ENCODE measurements around the gene RCC2.
"Not testable (repeated sequence)": the region's sequence is repeated elsewhere in the genome, so short reads cannot be mapped to it uniquely, and the experiment has no call there.

RCC2 gene

DNA sequence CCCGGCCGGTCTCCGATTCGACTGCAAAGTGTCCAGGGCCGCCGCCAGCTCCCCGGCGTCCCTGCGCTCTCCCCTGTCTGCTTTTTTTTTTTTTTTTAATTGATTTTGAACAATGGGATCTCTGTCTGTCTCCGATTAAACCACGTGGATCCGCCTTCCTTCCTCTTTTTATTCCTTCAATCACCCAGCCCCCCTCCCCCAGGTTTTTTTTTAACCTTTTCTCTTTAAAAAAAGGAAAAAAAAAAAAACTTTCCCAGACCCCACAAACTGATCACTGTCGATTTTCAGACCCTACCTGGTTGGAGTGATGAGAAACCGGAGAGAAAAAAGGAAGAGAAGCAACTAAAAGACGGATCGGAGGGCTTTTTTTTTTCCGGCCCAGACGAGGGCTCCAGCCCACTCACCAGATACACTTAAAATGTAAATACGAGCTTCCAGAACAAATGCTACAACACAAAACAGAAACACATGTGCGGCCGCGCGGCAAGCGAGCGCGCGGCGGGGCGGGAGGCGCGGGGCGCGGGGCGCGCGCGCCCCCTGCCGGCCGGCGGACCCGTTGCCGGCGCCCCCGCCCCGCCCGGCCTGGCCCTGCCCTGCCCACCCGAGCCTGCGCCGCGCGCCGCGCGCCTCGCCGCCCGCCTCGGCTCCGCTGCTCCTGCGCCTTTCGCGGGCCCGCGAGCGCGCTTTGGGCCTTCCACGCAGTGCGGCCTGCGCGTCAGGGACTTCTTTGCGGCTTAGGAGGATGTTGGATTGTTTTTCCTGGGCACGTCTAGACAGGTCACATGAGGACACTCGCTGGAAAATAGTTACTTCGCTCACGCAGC is at the start of gene RCC2:
RCC2 (minus strand) TSS at position 428 of the 824 bp plus-strand sequence. CDS start 1,163 bp downstream, outside the sequence.
- peak; percentile 87 for DNase-seq

DNA sequence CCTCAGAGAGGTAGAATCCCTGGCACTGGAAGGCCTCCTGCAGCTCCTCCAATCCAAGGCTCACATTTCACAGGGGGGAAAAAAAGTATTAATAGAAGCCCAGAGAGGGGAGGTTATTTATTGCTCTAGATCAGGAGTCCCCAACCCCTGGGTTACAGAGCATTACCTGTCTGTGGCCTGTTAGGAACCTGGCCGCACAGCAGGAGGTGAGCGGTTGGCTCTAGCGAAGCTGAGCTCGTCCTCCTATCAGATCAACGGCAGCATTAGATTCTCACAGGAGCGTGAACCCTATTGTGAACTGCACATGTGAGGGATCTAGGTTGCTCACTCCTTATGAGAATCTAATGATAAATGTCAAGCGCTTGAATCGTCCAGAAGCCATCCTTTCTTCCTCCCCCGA is 46.8 kb upstream of the RCC2 start:
- no peak for DNase-seq

DNA sequence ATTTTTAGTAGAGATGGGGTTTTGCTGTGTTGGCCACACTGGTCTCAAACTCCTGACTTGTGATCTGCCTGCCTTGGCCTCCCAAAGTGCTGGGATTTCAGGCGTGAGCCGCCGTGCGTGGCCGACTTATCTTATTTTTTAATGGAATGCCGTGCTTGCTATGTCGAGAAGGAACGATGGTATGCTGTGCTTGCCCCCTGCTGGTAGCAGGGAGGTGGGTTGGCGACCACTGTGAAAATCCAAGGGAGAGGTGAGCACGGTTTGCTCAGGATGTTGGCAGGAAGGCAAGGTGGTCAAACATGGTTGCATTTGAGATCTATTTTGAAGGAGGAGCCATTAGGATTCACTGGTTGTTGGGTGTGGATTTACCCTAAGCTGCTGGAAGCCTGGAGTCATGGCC is 45.8 kb upstream of the RCC2 start:
- DNase-seq, result peak; percentile 57

DNA sequence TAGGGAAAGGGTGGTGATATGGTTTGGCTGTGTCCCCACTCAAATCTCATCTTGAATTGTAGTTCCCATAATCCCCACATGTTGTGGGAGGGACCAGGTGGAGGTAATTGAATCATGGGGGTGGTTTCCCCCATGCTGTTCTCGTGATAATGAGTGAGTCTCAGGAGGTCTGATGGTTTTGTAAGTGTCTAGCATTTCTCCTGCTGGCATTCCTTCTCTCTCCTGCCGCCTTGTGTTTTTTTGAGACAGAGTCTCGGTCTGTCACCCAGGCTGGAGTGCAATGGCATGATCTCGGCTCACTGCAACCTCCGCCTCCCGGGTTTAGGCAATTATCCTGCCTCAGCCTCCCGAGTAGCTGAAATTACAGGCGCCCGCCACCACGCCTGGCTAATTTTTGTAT is 42.5 kb upstream of the RCC2 start:
- not testable (repeated sequence) for DNase-seq

DNA sequence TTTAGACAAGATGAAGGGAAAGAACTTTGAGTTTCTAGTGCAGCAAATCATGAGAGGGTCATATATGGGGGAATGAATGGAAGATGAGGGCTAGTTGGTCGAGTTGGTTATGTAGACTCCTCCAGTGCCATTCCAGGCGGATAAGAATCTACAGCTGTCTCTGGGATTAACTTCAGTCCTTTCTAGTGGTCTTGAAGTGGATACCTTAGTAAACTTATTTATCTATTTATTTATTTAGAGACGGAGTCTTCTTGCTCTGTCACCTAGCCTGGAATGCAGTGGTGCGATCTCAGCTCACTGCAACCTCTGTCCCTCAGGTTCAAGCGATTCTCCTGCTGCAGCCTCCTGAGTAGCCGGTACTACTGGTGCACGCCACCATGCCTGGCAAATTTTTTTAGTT is 41.4 kb upstream of the RCC2 start:
- no peak for DNase-seq

DNA sequence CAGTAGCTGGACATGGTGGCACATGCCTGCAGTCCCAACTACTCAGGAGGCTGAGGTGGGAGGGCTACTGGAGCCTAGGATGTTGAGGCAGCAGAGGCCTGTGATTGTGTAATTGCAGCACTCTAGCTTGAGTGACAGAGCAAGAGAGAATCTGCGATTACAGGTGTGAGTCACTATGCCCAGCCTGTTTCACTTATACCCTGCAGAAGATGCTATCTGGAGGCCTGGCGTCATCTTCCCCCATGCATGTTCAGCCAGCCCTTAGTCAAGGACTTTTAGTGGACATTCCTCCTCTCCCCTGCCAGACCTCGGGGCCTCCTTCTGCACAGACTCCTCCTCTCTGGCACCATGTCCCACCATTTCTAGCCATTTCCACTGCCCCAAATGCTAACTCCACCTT is 36.3 kb upstream of the RCC2 start:
- DNase-seq, result no peak

DNA sequence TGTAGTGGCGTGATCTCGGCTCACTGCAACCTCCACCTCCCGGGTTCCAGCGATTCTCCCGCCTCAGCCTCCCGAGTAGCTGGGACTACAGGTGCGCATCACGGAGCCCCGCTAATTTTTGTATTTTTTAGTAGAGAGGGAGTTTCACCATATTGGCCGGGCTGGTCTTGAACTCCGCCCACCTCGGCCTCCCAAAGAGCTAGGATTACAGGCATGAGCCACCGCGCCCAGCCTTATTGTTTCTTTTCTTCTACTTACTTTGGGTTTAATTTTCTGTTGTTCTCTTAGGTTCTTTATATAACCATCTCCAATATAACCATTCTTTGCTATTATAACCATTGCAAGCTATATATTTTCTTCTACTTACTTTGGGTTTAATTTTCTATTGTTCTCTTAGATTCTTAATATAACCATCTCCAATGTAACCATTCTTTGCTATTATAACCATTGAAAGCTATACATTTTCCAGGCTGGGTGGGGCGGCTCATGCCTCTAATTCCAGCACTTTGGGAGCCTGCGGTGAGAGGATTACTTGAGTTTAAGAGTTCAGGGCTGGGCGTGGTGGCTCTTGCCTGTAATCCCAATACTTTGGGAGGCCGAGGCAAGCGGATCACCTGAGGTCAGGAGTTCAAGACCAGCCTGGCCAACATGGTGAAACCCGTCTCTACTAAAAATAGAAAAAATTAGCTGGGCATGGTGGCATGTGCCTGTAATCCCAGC is 35.5 kb upstream of the RCC2 start:
- not testable (repeated sequence) for DNase-seq

DNA sequence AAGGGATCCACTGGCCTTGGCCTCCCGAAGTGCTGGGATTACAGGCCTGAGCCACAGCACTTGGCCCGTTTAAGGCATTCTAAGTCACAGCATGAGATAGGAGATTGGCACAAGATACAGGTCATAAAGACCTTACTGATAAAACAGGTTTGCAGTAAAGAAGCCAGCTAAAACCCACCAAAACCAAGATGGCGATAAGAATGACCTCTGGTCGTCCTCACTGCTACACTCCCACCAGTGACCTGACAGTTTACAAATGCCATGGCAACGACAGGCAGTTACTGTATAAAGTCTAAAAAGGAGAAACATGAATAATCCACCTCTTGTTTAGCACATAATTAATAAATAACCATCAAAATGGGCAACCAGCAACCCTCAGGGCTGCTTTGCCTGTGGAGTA is 33.3 kb upstream of the RCC2 start:
- no peak for DNase-seq

DNA sequence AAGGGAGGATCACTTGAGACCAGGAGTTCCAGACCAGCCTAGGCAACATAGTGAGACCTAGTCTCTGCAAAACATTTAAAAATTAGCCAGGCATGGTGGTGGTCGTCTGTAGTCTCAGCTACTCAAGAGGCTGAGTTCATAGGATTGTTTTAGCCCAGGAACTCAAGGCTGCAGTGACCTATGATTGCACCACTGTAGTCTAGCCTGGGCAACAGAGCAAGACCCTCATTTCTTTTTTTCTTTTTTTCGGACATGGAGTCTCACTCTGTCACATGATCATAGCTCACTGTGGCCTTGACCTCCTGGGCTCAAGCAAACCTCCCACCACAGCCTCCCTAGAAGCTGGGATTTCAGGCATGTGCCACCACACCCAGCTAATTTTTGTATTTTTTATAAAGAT is 31.9 kb upstream of the RCC2 start:
- no peak for DNase-seq

DNA sequence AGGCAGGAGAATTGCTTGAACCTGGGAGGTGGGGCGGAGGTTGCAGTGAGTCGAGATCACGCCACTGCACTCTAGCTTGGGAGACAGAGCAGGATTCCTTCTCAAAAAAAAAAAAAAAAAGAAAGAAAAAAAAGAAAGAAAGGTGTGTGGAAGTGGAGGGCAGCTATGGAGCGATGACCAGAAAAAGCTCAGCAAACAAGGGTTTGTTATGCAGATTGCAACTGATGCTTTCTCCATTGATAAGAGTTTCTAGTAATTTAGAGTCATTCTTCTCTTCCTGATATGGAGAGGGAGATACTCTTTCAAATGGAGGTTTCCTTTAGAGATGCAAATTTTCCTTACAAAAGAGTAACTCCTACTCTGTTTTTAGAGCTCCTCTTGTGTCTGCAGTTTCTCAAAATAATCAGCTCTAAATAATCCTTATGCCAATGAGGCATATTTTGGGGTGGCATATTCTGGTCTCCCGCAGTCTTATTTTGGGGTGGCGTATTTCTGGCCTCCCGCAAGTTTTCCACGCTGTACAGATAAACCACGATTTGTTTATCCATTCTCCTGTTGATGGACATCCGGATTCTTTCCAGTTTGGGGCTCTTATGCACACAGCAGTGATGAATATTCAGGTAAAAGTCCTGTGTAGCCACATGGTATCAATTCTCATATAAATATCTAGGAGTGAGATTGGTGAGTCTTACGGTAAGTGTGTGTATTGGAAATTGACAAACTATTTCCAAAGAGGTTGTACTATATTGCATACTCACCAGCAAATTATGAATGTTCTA is 30.7 kb upstream of the RCC2 start:
- DNase-seq, result no peak

DNA sequence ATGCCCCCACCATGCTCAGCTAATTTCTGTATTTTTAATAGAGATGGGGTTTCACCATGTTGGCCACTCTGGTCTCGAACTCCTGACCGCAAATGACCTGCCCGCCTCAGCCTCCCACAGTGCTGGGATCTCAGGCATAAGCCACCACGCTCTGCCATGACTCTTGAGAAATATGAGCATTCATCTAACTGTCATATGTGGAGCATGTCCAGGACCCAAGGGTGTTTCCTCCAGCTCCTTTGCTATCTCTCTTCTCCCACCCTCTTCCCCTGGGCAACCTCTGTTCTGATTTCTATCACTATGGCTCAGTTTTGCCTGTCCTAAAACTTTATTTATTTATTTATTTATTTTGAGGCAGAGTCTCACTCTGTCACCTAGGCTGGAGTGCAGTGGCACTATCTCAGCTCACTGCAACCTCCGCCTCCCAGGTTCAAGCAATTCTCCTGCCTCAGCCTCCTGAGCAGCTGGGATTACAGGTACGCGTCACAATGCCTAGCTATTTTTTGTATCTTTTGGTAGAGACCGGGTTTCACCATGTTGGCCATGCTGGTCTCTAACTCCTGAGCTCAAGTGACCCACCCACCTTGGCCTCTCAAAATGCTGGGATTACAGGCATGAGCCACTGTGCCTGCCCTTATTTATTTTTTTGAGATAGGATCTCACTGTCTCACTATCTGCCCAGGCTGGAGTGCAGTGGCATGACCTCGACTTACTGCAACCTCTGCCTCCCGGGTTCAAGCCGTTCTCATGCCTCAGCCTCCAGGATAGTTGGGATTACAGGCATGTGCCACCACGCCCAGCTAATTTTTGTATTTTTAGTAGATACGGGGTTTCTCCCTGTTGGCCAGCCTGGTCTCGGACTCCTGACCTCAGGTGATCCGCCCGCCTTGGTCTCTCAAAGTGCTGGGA is 29.1 kb upstream of the RCC2 start:
- not testable (repeated sequence) for DNase-seq

DNA sequence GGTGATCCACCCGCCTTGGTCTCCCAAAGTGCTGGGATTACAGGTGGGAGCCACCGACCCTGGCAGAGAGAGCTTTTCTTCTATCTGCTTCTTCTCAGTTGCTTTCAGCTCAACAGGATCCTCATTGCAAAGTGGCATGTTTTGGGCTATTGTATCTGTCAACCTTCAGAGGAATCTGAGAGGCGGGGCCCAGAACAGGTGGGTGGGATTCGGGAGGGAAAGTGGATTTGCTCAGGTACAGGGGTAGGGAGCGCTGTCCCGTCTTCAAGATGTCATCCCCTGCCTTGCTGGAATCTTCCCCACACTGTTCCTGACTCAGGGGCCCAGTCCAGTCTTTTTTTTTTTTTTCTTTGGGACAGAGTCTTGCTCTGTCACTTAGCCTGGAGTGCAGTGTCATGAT is 26.9 kb upstream of the RCC2 start:
- no peak for DNase-seq

DNA sequence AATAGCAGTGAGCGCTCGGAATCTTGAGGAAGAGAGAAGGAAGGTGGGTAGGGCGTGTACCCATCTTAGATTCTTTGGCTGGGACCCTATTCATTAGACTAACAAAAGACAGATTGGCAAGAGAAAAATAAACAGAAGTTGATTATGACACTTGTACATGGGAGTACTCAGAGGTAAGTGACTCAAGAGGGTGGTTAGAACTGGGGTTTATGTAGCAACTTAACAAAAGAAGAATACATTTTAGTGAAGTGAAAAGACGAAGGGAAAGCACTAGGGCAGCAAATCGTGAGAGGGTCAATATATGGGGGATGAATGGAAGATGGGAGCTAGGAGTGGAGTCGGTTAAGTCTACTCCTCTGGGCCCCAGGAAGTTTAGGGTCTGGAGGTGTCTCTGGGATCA is 25.8 kb upstream of the RCC2 start:
- no peak for DNase-seq

DNA sequence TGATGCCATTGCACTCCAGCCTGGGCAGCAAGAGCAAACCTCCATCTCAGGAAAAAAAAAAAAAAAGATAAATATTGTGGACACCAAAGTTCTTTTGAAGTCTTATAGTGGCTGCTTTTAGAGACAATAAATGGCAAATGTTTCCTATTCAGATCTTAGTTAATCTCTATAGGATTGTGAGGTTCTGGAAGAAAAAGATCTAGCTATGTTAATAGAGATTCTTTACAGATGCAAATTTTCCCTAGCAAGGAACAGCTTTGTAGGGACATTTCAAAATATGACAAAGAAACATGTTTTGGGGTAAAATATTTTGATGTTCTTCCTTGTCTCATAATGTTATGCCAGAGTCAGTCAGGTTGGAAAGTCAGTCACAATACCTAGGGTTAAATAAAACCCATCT is 24.5 kb upstream of the RCC2 start:
- no peak for DNase-seq

DNA sequence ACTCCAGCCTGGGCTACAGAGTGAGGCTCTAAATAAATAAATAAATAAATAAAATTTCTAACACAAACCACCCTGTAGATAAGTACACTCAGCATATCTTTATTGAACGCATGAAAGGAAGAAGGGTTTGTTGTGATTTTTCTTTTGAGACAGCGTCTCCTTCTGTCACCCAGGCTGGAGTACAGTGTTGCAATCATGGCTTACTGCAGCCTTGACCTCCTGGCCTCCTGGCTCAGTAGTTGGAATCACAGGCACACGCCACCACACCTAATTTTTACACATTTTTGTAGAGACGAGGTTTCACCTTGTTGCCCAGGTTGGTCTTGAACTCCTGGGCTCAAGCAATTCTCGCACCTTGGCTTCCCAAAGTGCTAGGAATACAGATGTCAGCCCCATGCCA is 23.2 kb upstream of the RCC2 start:
- no peak for DNase-seq

DNA sequence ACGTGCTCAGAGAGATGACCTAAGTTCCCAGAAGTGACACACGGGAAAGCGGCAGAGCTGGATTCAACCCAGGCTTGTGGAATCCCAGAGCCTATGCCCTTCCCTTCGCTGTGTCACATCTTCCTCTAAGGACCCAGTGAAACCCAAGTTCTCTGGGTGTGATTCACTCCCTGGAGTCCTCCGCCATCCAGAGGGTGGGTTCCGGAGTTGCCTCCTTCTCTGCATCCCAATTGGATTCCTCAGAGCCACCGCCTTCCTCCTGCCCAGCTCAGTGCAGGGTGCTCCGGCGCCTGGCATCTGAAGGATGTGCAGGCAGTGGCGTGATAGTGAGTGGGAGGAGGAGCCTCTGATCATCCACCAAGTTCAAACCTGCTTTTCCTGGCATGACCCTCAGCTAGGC is 20.7 kb upstream of the RCC2 start:
- DNase-seq, result no peak

DNA sequence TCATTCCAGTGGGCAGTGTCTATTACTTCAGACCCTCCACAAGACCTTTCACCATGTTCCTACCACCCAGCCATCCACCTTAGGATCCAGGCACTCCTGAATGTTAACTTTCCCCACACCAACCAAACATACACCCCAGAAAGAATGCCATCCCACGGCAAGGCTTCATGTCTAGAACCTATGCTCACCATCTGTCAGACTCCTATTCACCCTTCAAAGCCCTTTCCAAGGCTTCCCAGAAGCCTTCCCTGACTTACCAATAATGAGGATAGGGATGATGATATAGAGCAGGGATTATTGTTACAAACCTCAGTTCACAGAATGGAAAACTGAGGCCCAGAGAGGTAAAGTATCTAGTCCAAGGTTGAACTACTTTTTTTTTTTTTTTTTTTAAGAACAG is 19.3 kb upstream of the RCC2 start:
- DNase-seq, result no peak

DNA sequence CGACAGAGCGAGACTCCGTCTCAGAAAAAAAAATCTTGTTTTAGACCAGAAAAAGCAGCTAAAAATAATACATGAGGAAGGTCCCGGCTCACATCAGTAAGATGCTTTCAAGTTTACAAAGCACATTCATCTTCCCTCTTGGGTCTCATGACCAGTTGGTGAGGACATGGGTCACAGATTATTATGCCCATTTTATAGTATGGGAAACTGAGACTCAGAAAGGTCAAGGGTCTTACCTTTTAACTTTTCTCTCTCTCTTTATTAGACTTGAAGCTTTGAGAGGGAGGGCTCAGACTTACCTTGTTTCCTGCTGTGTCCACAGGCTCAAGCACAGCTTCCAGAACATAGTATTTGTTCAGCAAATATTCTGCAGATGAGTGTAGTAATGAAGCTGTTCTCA is 13.2 kb upstream of the RCC2 start:
- DNase-seq, result no peak

DNA sequence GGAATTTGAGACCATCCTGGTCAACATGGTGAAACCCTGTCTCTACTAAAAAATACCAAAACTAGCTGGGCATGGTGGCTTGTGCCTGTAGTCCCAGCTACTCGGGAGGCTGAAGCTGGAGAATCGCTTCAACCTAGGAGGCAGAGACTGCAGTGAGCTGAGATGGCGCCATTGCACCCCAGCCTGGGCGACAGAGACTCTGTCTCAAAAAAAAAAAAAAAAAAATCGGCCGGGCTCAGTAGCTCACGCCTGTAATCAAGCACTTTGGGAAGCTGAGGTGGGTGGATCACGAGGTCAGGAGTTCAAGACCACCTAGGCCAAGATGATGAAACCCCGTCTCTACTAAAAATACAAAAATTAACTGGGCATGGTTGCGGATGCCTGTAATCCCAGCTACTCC is 12.7 kb upstream of the RCC2 start:
- not testable (repeated sequence) for DNase-seq

DNA sequence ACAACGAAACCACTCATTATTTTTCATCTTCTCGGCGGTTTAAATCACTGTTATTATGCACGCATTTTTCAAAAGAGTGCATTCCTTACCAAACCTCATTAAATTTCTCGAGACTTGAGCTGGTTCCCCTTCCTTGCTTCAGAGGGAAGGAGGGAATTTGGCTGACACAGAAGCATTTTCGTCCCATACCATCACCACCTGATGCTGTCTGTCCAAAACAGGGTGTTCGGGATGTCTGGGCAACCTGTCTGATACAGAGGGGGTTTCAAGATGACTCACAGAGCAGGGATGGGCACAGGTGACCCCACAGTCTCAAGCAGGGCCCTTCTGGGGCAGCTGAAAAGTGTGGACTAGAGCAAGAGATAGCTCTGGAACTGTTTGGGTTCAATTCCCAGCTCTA is 12.3 kb upstream of the RCC2 start:
- no peak for DNase-seq

DNA sequence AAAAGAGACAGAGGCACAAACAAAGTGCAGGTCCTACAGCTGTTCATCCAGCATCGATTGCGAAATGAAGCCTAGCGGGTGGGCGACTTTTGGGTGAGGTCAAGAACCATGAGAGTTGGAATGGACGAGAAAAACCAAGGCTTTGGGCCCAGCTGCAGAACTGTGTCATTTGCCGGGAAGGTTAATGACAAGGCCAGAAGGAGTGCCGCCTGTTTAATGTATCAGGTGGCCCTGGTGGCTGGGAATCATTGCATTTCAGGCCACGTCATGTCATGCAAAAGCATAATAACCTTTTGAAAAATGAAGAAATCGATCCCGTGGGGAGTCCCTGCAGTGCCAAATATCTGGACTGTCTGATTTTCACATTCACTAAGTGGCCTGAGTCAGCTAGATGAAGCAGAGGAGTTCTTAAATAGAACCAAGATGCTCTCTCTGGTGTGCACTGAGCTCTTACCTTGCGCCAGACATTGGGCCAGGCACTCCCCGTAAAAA is 8.1 kb upstream of the RCC2 start:
- no peak for DNase-seq

DNA sequence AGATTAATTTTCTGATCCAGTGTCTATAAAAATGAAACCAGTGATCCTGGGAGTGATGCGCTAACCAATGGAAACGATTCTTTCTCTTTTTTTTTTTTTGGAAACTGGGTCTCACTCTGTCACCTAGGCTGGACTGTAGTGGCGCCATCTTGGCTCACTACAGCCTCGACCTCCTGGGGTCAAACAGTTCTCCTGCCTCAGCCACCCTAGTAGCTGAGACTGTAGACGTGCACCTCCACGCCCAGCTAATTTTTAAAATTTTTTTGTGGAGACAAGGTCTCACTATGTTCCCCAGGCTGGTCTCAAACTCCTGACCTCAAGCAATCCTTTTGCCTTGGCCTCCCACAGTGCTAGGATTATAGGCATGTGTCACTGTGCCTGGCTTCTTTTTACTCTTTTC is 3.4 kb upstream of the RCC2 start:
- no peak for DNase-seq

DNA sequence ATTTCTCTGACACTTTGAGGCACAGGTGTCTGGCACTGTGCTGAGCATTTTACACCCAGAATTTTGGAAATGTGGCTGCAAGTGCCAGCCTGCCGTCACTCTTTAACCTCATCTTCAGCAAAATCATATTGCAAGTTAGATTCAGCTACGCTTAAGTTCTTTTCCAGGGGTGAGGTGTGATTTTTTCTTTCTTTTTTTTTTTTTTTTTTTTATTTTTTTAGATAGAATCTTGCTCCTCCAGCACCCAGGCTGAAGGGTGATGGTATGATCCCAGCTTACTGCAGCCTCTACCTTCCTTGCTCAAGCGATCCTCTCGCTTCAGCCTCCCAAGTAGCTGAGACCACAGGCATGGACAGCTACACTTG is 2.5 kb upstream of the RCC2 start:
- no peak for DNase-seq

All from activated CD8-positive, alpha-beta memory T cell treated with anti-CD3 and anti-CD28 coated beads for 24 hours (primary cell).